NK-92 treated with Interleukin-12 subunit alpha and Interleukin-12 subunit beta, amount 100 ng/mL, for 24 hours (cell line): ENCODE results near the gene TBC1D2.

Experiments used
- DNase-seq: peaks from one replicate; lab custom pipeline; 2025; lab: John Stamatoyannopoulos, UW

The TBC1D2 gene

GRCh38 chr9:98171176-98171925 is 84.1 kb downstream of the TBC1D2 start:
- no peak for DNase-seq

GRCh38 chr9:98168941-98169488 is 86.4 kb downstream of the TBC1D2 start:
- peak; percentile 66 for DNase-seq

DNA sequence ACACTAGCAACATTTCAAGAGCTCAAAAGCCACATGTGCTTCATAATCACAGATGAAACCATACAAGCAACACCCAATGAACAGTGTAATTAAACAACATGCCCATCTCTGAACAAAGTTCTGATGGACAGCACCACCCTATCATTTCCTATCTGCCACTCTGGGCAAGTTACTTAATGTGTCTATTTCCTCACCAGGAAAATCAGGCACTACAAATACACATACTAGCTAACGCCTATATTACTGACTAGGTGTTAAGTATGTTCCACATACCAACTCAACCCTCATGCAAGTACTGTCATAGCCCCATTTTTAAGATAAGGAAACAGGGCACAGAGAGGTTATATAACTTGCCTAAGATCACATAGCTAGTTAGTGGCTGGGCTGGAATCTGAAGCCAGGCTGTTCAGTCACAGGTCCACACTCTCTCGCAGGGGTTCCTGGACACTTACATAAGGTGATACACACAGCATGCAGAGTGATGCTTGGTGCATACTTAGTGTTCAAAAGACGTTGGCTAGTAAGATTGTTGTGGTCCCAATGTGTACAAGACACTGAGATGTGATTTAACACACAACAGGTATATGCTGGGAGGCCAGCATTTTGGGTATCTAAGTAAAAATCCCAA is 87.2 kb downstream of the TBC1D2 start:
- no peak for DNase-seq

DNA sequence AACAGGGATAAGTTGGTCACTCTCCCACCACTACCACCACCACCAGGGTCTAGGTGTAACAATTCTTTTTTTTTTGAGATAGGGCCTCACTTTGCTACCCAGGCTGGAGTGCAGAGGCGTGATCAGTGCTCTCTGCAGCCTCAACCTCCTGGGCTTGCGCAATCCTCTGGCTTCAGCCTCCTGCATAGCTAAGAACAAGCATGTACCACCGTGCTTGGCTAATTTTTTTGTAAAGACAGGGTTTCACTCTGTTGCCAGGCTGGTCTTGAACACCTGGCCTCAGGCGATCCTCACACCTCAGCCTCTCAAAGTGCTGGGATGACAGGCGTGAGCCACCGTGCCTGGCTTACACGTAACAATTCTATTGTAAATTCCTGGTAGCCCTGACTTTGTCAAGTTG is 90.5 kb downstream of the TBC1D2 start:
- no peak for DNase-seq

- DNase-seq = no peak
Measured at GRCh38 chr9:98162613-98163012, 92.8 kb downstream of the TBC1D2 start.

GRCh38 chr9:98161851-98162250 is 93.6 kb downstream of the TBC1D2 start:
- no peak for DNase-seq

- DNase-seq = no peak
Measured at GRCh38 chr9:98159790-98160189, 95.7 kb downstream of the TBC1D2 start.

- no peak for DNase-seq
Measured at GRCh38 chr9:98159301-98159700, 96.1 kb downstream of the TBC1D2 start.

DNA sequence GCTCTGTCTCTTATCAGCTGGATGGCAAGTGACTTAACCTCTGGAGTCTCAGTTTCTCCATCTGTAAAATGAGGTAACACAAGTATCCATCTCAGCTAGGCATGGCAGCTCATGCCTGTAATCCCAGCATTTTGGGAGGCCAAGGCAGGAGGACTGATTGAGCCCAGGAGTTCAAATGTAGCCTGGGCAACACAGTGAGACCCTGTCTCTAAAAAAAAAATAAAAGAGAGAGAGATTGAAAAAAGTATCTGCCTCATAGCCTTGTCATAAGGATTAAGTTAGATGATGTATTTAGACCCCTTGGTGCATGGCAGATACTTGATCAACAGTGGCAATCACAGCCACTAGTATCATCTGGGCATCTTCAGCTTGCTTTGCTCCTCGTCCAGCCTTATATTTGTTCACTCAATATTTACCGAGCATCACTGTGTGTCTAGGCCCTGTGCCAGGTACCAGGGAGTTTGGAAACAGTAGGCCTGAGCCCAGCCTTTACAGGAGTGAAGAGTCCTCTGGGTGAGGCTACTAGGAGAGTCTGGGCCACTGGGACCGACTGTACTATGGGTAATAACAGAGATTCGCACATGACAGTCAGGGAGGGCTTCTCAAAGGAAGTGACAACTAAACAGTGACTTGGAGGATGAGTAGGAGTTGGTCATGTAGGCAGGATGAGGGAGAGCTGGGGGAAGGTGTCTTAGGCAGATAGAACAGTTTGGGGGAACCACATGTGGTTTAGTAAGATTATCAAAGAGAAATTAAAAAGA is 97.2 kb downstream of the TBC1D2 start:
- DNase-seq = no peak

GRCh38 chr9:98157372-98157771 is 98.1 kb downstream of the TBC1D2 start:
- DNase-seq = no peak

DNA sequence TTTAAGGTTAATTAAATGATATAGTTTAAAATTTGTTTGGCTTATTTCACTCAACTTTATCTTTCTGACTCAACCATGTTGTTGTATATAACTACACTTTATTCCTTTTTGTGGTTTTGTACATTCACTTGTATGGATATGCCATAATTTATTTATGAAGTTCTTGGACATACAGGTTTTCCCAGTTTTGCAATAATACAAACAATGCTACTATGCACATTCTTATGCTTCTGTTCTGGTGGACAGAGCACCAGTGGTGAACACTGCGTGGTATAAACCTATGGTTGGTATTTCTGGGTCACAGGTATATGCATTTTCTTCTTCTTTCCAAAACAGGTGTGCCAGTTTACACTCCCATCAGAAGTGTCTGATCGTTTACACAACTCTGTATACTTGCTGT is 100.8 kb downstream of the TBC1D2 start:
- DNase-seq = no peak

DNA sequence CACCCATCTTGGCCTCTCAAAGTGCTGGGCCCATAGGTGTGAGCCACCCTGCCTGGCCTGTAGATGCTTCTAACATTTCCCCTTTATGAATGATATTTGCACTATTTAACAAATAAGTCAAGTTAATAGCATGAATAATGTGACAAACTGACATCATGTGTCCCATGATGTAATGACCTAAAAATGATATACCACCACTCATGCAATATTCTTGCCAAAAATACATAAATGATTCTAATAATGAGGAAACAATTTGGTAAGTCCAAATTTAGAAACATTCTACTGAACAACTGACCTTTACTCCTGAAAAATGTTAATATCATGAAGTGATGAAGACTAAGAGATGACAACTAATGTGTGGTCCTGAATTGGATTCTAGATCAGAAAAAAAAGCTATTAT is 102.9 kb downstream of the TBC1D2 start:
- no peak for DNase-seq

- DNase-seq = no peak
Measured at GRCh38 chr9:98150721-98151120, 104.7 kb downstream of the TBC1D2 start.

GRCh38 chr9:98150164-98150563 is 105.3 kb downstream of the TBC1D2 start:
- no peak for DNase-seq

DNA sequence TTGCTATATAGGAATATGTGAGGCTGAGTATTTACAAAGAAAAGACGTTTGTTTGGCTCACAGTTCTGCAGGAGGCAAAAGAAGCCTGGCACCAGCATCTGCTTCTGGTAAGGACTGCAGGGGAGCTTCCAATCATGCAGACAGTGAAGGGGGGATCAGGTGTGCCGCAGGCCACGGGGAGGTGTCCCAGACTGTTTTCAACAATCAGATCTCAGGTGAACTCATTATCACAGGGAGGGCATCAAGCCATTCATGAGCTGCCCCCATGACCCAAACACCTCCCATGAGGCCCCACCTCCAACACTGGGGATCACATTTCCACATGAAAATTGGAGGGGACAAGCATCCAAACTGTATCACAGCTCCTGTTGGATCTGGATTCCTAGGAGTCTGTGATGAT is 106.0 kb downstream of the TBC1D2 start:
- no peak for DNase-seq
